ENCODE measurements around the gene DEFB129.

GRCh38 chr20:259981-260380 lies 32.9 kb downstream of the DEFB129 start:
- TF ChIP-seq TAF1 (conservative IDR thresholded peaks at IDR 0.05), result no peak
- no peak for TF ChIP-seq CTCF (IDR thresholded peaks at IDR 0.05; ENCODE audit: low read depth, low read length, missing input control)
- TF ChIP-seq REST (IDR thresholded peaks at IDR 0.05), result no peak
- TF ChIP-seq SP1 (IDR thresholded peaks at IDR 0.05), result no peak
- TF ChIP-seq MAX (IDR thresholded peaks at IDR 0.05), result no peak
- no peak for TF ChIP-seq ZBTB33 (IDR thresholded peaks at IDR 0.05)

Data from liver (tissue), 3 donors.